Endothelial cell of umbilical vein (primary cell): ENCODE data around the gene RER1.

Source experiments
- CTCF ChIP-seq, 2 donors: IDR thresholded peaks; 1 replicate in 1 of 2; 2 replicates in 1 of 2; pipeline ENCODE4 v1.5.1; 2011; ENCODE audit warnings: low read length in 2 of 2, mild to moderate bottlenecking in 2 of 2, moderate library complexity in 2 of 2, control low read depth in 1 of 2, inconsistent platforms in 1 of 2, low read depth in 1 of 2; ENCODE audit not compliant: insufficient read depth in 1 of 2; ENCODE audit errors: extremely low read depth in 1 of 2
- EZH2 ChIP-seq: IDR thresholded peaks from 2 replicates; pipeline ENCODE4 v1.6.1; 2012; ENCODE audit warnings: borderline replicate concordance, low read depth, mild to moderate bottlenecking, moderate library complexity, low read length, inconsistent platforms; ENCODE audit not compliant: severe bottlenecking
- FOS ChIP-seq: IDR thresholded peaks from 2 replicates; pipeline ENCODE4 v1.6.1; 2011; ENCODE audit warnings: mild to moderate bottlenecking, low read length, moderate library complexity, borderline replicate concordance; ENCODE audit not compliant: insufficient read depth
- GATA2 ChIP-seq: IDR thresholded peaks from 2 replicates; pipeline ENCODE4 v1.7.0; 2011; ENCODE audit warnings: low read depth, mild to moderate bottlenecking, moderate library complexity, mixed read lengths, low read length; ENCODE audit not compliant: insufficient read length, insufficient read depth
- JUN ChIP-seq: IDR thresholded peaks from 2 replicates; pipeline ENCODE4 v1.6.1; 2011; ENCODE audit warnings: borderline replicate concordance, low read depth; ENCODE audit not compliant: insufficient read length, insufficient read depth
- MAX ChIP-seq: IDR thresholded peaks from 2 replicates; pipeline ENCODE4 v1.6.1; 2011; ENCODE audit not compliant: insufficient read depth, insufficient read length
- MYC ChIP-seq: IDR thresholded peaks from one replicate; pipeline ENCODE4 v1.6.1; 2011; ENCODE audit warnings: mild to moderate bottlenecking, low read depth, low read length
- POLR2A ChIP-seq: IDR thresholded peaks from 2 replicates; pipeline ENCODE4 v1.6.1; 2012; ENCODE audit warnings: low read depth, mild to moderate bottlenecking, control low read depth, low read length
- POLR2AphosphoS5 ChIP-seq: IDR thresholded peaks from 2 replicates; pipeline ENCODE4 v1.6.1; 2012; ENCODE audit warnings: low read depth, mild to moderate bottlenecking, control low read depth, low read length, moderate library complexity; ENCODE audit not compliant: insufficient read depth

GRCh38 chr1:2374252-2375155, 17.1 kb upstream of the RER1 start:
- TF ChIP-seq CTCF (IDR thresholded peaks at IDR 0.05; ENCODE audit: extremely low read depth in 1 of 2, insufficient read depth in 1 of 2, low read depth in 1 of 2, low read length in 2 of 2) (no peak), POLR2A (no peak), MAX (no peak), MYC (no peak), POLR2AphosphoS5 (no peak), EZH2 (no peak), JUN (no peak), FOS (no peak), GATA2 (no peak)
